ENCODE results near the gene ADAM8. TPM values are rescaled to one million over a fixed set of nuclear protein-coding genes. Genes with fewer than 3 reads are reported as not detected.
A peak's percentile ranks its signal among the peaks of the same experiment; 100 is the strongest.

The ADAM8 gene
- total and polyA plus RNA-seq, 2 of the 8 experiments (the other 6 are each of a cell fraction or from before 2014, with no cell fraction given), result 4.6 TPM

- Histone ChIP-seq H3K9ac (replicated peaks in 1 of 4; ENCODE audit: extremely low read depth in 1 of 4, low read depth in 3 of 4, low read length in 3 of 4) (no peak overlapping the region), H3K14ac (ENCODE audit: insufficient read length) (no peak overlapping the region), H3K4ac (replicated peaks; ENCODE audit: insufficient read length, low read depth, low read length) (no peak overlapping the region), H2BK20ac (ENCODE audit: low read length) (0 out of 2 replicates have a peak overlapping the region, but pooled peaks have one; percentile 18), H3K4me2 (ENCODE audit: insufficient read depth in 1 of 2, low read depth in 2 of 2, low read length in 2 of 2) (peak overlapping the region; percentile 49 to 81), H2BK12ac (ENCODE audit: low read depth, low read length) (peak overlapping the region; percentile 80; the same call in 1 of the 2 replicates), H4K8ac (ENCODE audit: extremely low read depth, insufficient read depth, low read length) (peak overlapping the region; percentile 35), H3K79me1 (ENCODE audit: low read depth, low read length) (no peaks in the 10 kb centered on the region), H2BK5ac (ENCODE audit: low read depth, low read length) (peak overlapping the region; percentile 76; the same call in 1 of the 2 replicates), H4K20me1 (replicated peaks in 1 of 2; ENCODE audit: control insufficient read depth in 1 of 2, insufficient read depth in 2 of 2, low read length in 2 of 2) (peaks cover 0 to 3% of the 10 kb centered on the region in 2 experiments), H3K4me3 (ENCODE audit: extremely low read depth in 1 of 4, insufficient read depth in 2 of 4, low read depth in 3 of 4, low read length in 4 of 4) (peak overlapping the region in 2 of 4 experiments; percentile 40 to 57; a peak in 3 of 8 replicates), H3K36me3 (ENCODE audit: control insufficient read depth in 2 of 4, insufficient read depth in 4 of 4, low read length in 3 of 4) (no peaks in the 10 kb centered on the region), H3K56ac (replicated peaks; ENCODE audit: insufficient read length, low read depth, low read length) (no peak overlapping the region), H3K79me2 (ENCODE audit: control insufficient read depth in 1 of 2, insufficient read depth in 2 of 2, low read length in 2 of 2) (no peaks in the 10 kb centered on the region), H3K23ac (ENCODE audit: insufficient read length) (no peak overlapping the region), H3K9me3 (ENCODE audit: insufficient read depth in 2 of 2, low read depth in 1 of 2, low read length in 1 of 2) (no peaks in the 10 kb centered on the region), H3K4me1 (replicated peaks in 1 of 4; ENCODE audit: control insufficient read depth in 3 of 4, insufficient read depth in 4 of 4, low read length in 3 of 4) (peaks cover 0 to 20% (median 11%) of the 10 kb centered on the region in 4 experiments; a peak in 5 of 7 replicates), H4K91ac (replicated peaks; ENCODE audit: insufficient read length, low read length) (peak overlapping the region; percentile 5), H4K5ac (ENCODE audit: insufficient read length, low read depth, low read length) (no peak overlapping the region), H3K18ac (ENCODE audit: extremely low read depth, low read length) (peak overlapping the region; percentile 7; the same call in 1 of the 2 replicates), H2BK15ac (ENCODE audit: low read length) (no peak overlapping the region; the same call in 1 of the 2 replicates), H3K23me2 (ENCODE audit: low read depth, low read length) (peaks cover 7% of the 10 kb centered on the region; the same call in 1 of the 2 replicates), H3K27me3 (replicated peaks in 1 of 4; ENCODE audit: control insufficient read depth in 3 of 4, extremely low read depth in 1 of 4, insufficient read depth in 3 of 4, low read length in 3 of 4) (peaks cover 0 to 10% (median 7%) of the 10 kb centered on the region in 4 experiments; a peak in 6 of 7 replicates), H2AK5ac (ENCODE audit: low read depth, low read length) (no peak overlapping the region), H3K27ac (ENCODE audit: low read depth, low read length) (no peak overlapping the region), H2AFZ (ENCODE audit: low read length) (peak overlapping the region; percentile 48; the same call in 1 of the 2 replicates), H2BK120ac (replicated peaks; ENCODE audit: low read depth, low read length) (no peak overlapping the region)
- WGBS, 2 experiments (ENCODE audit: extremely low coverage in 1 of 2, insufficient coverage in 1 of 2, insufficient read length in 1 of 2, insufficient replicate concordance in 2 of 2, low coverage in 1 of 2, low lambda C conversion rate in 2 of 2, missing lambda C conversion rate in 1 of 2), result 81% methylated on average over 20 of the region's 21 CpGs; no CpG with 5 or more reads in 1 of the 2 experiments
- ChIA-PET CTCF (ENCODE audit: partially characterized antibody) (interaction anchor here (1.1 to 4.5 kb wide), 10 partner anchors 9 to 114 kb away, joined by 3 to 24 read pairs (median 7); partner anchors contain the start of gene ADAM8), POLR2A (ENCODE audit: partially characterized antibody) (interaction anchor here (0.7 to 2.5 kb wide), 6 partner anchors 11 to 56 kb away, joined by 3 to 11 read pairs (median 3); no protein-coding TSS in a partner anchor)
- DNase-seq (ENCODE audit: low read depth in 1 of 2, low spot score in 2 of 2) (no peak), FAIRE-seq (no peak)
- TF ChIP-seq CTBP2 (IDR thresholded peaks at IDR 0.05; ENCODE audit: borderline replicate concordance, insufficient read depth, insufficient read length, low read length) (peak; percentile 1), ASH2L (IDR thresholded peaks at IDR 0.05; ENCODE audit: low read length) (peak; percentile 5), TCF12 (IDR thresholded peaks at IDR 0.05; ENCODE audit: low read depth, low read length) (no peak)
Observed at GRCh38 chr10:133258066-133258817, 18.4 kb downstream of the ADAM8 start.
